Hepatocyte (in vitro differentiated cells): ENCODE results near the gene SAPCD2. TPM values are rescaled to one million over a fixed set of nuclear protein-coding genes. Genes with fewer than 3 reads are reported as not detected.

Experiments used
- DNase-seq: peaks from one replicate; pipeline ENCODE4 v3.0.0-alpha.2; 2016; ENCODE audit warnings: low spot score
- H2AFZ ChIP-seq: fragments of 200-600 bp; sonication (generic); 2 replicates; pipeline ENCODE4 v1.6.0; 2016; ENCODE audit warnings: antibody characterized with exemption, mild to moderate bottlenecking
- H3K27ac ChIP-seq: fragments of 200-600 bp; sonication (generic); 2 replicates; pipeline ENCODE4 v1.5.1; 2016; ENCODE audit warnings: mild to moderate bottlenecking
- H3K27me3 ChIP-seq: fragments of 200-600 bp; sonication (generic); 2 replicates; pipeline ENCODE4 v1.6.1; 2016
- H3K36me3 ChIP-seq: fragments of 200-600 bp; sonication (generic); replicated peaks from 2 replicates; pipeline ENCODE4 v1.5.1; 2016; ENCODE audit warnings: low read depth; ENCODE audit not compliant: insufficient read depth
- H3K4me1 ChIP-seq: fragments of 200-600 bp; sonication (generic); 2 replicates; pipeline ENCODE4 v1.5.1; 2016; ENCODE audit warnings: mild to moderate bottlenecking, moderate library complexity; ENCODE audit not compliant: insufficient read depth
- H3K4me2 ChIP-seq: fragments of 200-600 bp; sonication (generic); 2 replicates; pipeline ENCODE4 v1.6.0; 2016
- H3K4me3 ChIP-seq: fragments of 200-600 bp; sonication (generic); 2 replicates; pipeline ENCODE4 v1.5.1; 2016; ENCODE audit warnings: mild to moderate bottlenecking
- H3K79me2 ChIP-seq: fragments of 200-600 bp; sonication (generic); 2 replicates; pipeline ENCODE4 v1.6.0; 2017; ENCODE audit warnings: mild to moderate bottlenecking
- H3K9me2 ChIP-seq: fragments of 200-600 bp; sonication (generic); replicated peaks from 2 replicates; pipeline ENCODE4 v1.6.0; 2017; ENCODE audit warnings: mild to moderate bottlenecking; ENCODE audit not compliant: insufficient read depth
- H3K9me3 ChIP-seq: fragments of 200-600 bp; sonication (generic); 2 replicates; pipeline ENCODE4 v1.5.1; 2016; ENCODE audit warnings: low read depth, mild to moderate bottlenecking
- H4K20me1 ChIP-seq: fragments of 200-600 bp; sonication (generic); 2 replicates; pipeline ENCODE4 v1.6.0; 2016; ENCODE audit warnings: mild to moderate bottlenecking; ENCODE audit not compliant: insufficient read depth, poor library complexity, severe bottlenecking
- EZH2 ChIP-seq: fragments of 200-600 bp; sonication (generic); IDR thresholded peaks from 2 replicates; pipeline ENCODE4 v1.6.1; 2016; ENCODE audit warnings: antibody characterized with exemption, mild to moderate bottlenecking, borderline replicate concordance
- EZH2phosphoT487 ChIP-seq: fragments of 200-600 bp; sonication (generic); IDR thresholded peaks from one replicate; pipeline ENCODE4 v1.6.1; 2018; ENCODE audit warnings: antibody characterized with exemption, mild to moderate bottlenecking, low read depth, moderate library complexity; ENCODE audit not compliant: unreplicated experiment, severe bottlenecking
- WGBS: methylation state at CpG from one replicate; pipeline ENCODE4 v1.1.6; 2016; ENCODE audit warnings: low lambda C conversion rate; ENCODE audit errors: missing lambda C conversion rate; 5-methylcytosine and 5-hydroxymethylcytosine counted together
- polyA plus RNA-seq: library from polyadenylated mRNA; unstranded; fragments of >200 nt; fragmentation: Nextera tagmentation; extraction: Ambion mirVana; gene quantifications from 2 replicates; pipeline ENCODE4 v1.2.1, GENCODE V29; 2016
- total RNA-seq: library from RNA; depleted of rRNA; stranded (reverse); fragments of >200 nt; gene quantifications from 2 replicates; pipeline ENCODE4 v1.2.3, GENCODE V29; 2014
- TF ChIP-seq, protein P1 (sequence below): fragments of 200-600 bp; sonication (generic); IDR thresholded peaks from 2 replicates; pipeline ENCODE4 v1.5.1; 2016; ENCODE audit warnings: antibody characterized with exemption, mild to moderate bottlenecking; ENCODE audit not compliant: poor library complexity

SAPCD2 gene
- total and polyA plus RNA-seq, 2 experiments from 2014 or later, result 4.8 to 7.5 TPM

DNA sequence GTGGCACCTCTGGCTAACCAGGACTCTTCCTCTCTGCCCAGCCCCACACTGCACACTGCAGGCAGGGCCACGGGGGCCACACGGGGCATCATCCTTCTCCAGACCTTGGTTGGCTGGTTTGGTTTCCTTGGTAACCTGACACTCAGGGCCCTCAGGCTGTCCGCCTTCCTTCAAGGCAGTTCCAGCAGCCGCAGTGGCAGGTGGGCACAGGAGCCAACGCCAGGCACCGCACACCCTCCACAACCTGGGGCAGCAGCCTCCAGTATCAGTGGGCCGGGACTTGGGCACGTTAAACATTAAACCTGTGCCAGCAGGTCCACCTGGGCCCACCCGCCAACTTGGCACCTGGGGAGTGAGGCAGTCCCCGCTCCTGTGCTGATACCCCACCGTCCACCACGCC, 26.3 kb downstream of the SAPCD2 start:
- Histone ChIP-seq H3K9me3 (no peaks in the 10 kb centered on the region), H4K20me1 (peaks cover 13% of the 10 kb centered on the region), H3K79me2 (peaks cover 3% of the 10 kb centered on the region), H3K27ac (no peak overlapping the region), H3K9me2 (no peaks in the 10 kb centered on the region), H3K4me2 (no peak overlapping the region), H3K4me3 (no peak overlapping the region), H3K36me3 (no peaks in the 10 kb centered on the region), H2AFZ (no peak overlapping the region), H3K27me3 (peaks cover 21% of the 10 kb centered on the region), H3K4me1 (peaks cover 5% of the 10 kb centered on the region)
- DNase-seq, result no peak
- no peak for TF ChIP-seq EZH2phosphoT487
- no peak for TF ChIP-seq EZH2
- TF ChIP-seq, protein P1, sequence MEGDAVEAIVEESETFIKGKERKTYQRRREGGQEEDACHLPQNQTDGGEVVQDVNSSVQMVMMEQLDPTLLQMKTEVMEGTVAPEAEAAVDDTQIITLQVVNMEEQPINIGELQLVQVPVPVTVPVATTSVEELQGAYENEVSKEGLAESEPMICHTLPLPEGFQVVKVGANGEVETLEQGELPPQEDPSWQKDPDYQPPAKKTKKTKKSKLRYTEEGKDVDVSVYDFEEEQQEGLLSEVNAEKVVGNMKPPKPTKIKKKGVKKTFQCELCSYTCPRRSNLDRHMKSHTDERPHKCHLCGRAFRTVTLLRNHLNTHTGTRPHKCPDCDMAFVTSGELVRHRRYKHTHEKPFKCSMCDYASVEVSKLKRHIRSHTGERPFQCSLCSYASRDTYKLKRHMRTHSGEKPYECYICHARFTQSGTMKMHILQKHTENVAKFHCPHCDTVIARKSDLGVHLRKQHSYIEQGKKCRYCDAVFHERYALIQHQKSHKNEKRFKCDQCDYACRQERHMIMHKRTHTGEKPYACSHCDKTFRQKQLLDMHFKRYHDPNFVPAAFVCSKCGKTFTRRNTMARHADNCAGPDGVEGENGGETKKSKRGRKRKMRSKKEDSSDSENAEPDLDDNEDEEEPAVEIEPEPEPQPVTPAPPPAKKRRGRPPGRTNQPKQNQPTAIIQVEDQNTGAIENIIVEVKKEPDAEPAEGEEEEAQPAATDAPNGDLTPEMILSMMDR, result no peak
- WGBS, result 89% methylated on average over 12 of the region's 12 CpGs

DNA sequence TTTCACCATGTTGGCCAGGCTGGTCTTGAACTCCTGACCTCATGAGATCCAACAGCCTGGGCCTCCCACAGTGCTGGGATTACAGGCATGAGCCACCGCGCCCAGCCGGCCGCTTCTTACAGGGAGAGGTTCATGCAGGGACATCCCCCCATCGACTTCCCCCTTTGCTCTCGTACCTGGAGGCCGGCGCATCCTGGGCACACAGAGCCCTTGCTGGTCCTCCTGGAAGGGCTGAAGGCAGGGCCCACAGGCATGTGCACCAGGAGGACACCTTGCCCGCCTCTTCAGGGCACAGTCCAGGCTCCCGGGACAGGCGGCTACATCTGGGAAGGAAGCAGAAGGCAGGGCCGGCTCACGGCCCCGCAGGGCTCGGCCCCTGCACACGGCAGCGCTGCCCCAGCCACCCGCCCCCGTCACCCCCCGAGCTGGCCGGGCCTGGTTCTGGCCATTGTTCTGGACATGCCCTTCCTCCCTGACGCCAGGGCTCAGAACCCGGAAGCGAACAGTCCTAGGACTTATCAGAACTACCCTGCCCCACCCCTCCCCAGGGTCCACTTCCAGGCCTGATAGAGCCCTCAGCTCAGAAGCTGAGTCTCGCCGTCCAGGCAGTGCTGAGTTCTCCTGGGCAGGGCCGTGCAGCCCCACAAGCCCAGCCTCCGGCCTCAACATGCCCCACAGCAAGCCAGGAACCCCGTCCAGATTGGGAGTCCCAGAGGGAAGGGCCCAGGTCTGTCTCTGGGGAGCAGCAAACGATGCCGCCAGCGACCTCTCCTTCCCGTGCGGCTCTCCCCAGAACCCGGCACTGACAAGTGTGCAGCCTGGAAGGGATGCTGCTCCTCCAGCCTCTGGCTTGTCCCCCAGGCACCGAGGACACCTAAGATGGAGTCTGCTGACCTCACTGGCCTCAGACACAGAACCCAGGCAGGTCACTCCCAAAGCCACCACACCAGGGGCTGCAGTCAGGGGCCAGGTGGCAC, 27.3 kb downstream of the SAPCD2 start:
- peaks cover 13% of the 10 kb centered on the region for H4K20me1 ChIP-seq
- no peaks in the 10 kb centered on the region for H3K36me3 ChIP-seq
- WGBS, result 91% methylated on average over 31 of the region's 36 CpGs
- no peak overlapping the region for H3K4me3 ChIP-seq
- H3K27me3 ChIP-seq, result peaks cover 15% of the 10 kb centered on the region
- H3K4me2 ChIP-seq, result no peak overlapping the region
- peaks cover 3% of the 10 kb centered on the region for H3K79me2 ChIP-seq
- no peaks in the 10 kb centered on the region for H3K9me3 ChIP-seq
- no peaks in the 10 kb centered on the region for H3K9me2 ChIP-seq
- no peak overlapping the region for H3K27ac ChIP-seq
- TF ChIP-seq EZH2phosphoT487, result no peak
- no peak for TF ChIP-seq EZH2
- TF ChIP-seq, protein P1, result no peak
- no peak overlapping the region for H2AFZ ChIP-seq
- H3K4me1 ChIP-seq, result peaks cover 5% of the 10 kb centered on the region
- no peak for DNase-seq

DNA sequence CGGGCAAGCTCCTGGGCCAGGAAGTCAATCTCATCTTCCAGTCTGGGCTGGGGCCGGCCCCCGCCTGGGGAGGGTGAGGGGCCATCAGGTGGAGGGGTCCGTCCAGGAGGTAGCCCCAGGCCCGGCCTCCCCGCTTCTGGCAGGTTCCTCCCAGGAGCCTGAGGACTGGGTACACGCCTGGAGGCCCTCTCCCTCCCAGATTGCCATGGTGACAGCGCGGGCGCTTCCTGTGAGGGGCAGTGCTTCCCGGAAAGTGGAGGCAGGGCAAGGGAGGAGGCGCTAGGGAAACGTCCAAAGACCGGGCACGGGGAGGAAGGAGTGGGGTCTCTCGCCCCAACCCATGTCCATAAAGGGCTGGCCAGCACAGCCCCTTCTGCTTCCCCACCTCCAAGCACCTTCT, 29.2 kb downstream of the SAPCD2 start:
- H3K9me2 ChIP-seq, result no peaks in the 10 kb centered on the region
- TF ChIP-seq, protein P1, result no peak
- no peak for TF ChIP-seq EZH2
- H2AFZ ChIP-seq, result no peak overlapping the region
- no peak for DNase-seq
- no peaks in the 10 kb centered on the region for H3K9me3 ChIP-seq
- no peak overlapping the region for H3K27ac ChIP-seq
- H4K20me1 ChIP-seq, result peaks cover 13% of the 10 kb centered on the region
- H3K4me1 ChIP-seq, result peaks cover 1% of the 10 kb centered on the region
- H3K27me3 ChIP-seq, result peaks cover 10% of the 10 kb centered on the region
- H3K4me3 ChIP-seq, result no peak overlapping the region
- no peak overlapping the region for H3K4me2 ChIP-seq
- H3K79me2 ChIP-seq, result peaks cover 3% of the 10 kb centered on the region
- no peaks in the 10 kb centered on the region for H3K36me3 ChIP-seq
- 79% methylated on average over 16 of the region's 16 CpGs for WGBS
